Heart left ventricle (tissue), 13 donors: Measurements from ENCODE around the gene HRH2.
A peak's percentile ranks its signal among the peaks of the same experiment; 100 is the strongest.

Experiments used
- POLR2A ChIP-seq, 2 donors: fragments of 450-650 bp; IDR thresholded peaks; one replicate each; pipeline ENCODE4 v1.6.1; 2017; ENCODE audit warnings: antibody characterized with exemption in 2 of 2, mild to moderate bottlenecking in 2 of 2, moderate library complexity in 2 of 2
- TF ChIP-seq, protein P1 (sequence below), 12 donors: fragments of 200-600 bp; sonication (generic) in 4 of 12; IDR thresholded peaks; one replicate each; pipeline versions ENCODE4 v1.5.0 to v1.8.0; 2018 to 2022; ENCODE audit warnings: antibody characterized with exemption in 12 of 12, mild to moderate bottlenecking in 5 of 12
- donor health status: ischemic (EF 13 %, LVEDD 7.1; RV severe dilation, severe dysfunction).
- donor health status: DM: no; HTN: yes; CAD: no.
- donor health status: DM: no; HTN: no; CAD: no.
- donor health status: ischemic (EF 25% LVEDD 6.9; RV normal size, moderate dysfunction).
- donor health status: ischemic (EF 25% LVEDD 5.7; RV mildly dilated, moderate dysfunction).
- donor health status: ischemic (EF 35%, LVEDD 5.7; RV mildly dilated, moderate dysfunction).
- donor health status: nonischemic (EF 11% LVEDD 7.7; RV severe dilation, severe dysfunction).
- donor health status: DM: yes; HTN: yes; CAD: no.
- donor health status: PGD.
- donor health status: ischemic (EF 29% LVEDD 5.4; RV normal size, mild dysfunction).
- donor health status: nonischemic (EF 23%, LVEDD 6.1; RV moderate dilation, normal function).

DNA sequence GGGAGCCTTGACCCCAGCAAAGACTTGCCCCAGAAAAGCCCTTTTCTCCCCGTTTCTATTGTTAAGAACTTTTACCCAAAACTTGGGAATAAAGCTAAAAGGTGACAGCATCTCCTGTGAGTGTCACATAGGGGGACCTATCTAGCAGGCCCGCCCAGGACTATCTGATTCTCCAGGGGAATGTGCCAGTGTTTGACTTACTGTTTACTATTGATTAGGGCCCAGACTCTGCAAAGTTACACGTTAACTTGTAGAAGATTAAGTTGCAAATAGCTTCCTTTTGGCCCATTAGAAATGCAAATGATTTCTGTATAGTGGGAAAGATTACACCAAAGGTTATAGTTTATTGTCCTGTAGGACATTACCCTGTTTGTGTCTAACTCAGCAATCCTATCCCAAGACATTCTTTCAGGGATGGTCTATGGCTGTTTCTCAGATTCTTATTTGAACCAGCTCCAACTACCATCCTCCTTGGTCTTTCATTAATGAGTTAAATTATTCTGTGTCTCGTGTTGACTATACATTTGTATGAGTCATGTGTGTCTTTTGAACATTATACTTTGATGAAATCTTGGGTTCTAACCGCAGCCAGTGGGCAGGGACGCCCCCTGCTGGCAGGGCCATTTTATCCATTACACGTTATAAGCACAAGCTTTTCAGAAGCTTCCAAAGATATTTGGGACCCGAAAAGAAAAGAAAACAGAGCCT lies 60.7 kb downstream of the HRH2 start:
- TF ChIP-seq, protein P1, sequence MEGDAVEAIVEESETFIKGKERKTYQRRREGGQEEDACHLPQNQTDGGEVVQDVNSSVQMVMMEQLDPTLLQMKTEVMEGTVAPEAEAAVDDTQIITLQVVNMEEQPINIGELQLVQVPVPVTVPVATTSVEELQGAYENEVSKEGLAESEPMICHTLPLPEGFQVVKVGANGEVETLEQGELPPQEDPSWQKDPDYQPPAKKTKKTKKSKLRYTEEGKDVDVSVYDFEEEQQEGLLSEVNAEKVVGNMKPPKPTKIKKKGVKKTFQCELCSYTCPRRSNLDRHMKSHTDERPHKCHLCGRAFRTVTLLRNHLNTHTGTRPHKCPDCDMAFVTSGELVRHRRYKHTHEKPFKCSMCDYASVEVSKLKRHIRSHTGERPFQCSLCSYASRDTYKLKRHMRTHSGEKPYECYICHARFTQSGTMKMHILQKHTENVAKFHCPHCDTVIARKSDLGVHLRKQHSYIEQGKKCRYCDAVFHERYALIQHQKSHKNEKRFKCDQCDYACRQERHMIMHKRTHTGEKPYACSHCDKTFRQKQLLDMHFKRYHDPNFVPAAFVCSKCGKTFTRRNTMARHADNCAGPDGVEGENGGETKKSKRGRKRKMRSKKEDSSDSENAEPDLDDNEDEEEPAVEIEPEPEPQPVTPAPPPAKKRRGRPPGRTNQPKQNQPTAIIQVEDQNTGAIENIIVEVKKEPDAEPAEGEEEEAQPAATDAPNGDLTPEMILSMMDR (IDR thresholded peaks at IDR 0.05): peak; percentile 61 to 85 (median 74)
- no peak for TF ChIP-seq POLR2A (IDR thresholded peaks at IDR 0.05)
